Kidney (tissue), 14 donors: ENCODE data around the gene GRHL1. TPM values are rescaled to one million over a fixed set of nuclear protein-coding genes. Genes with fewer than 3 reads are reported as not detected.
"Not testable (repeated sequence)": the region's sequence is repeated elsewhere in the genome, so short reads cannot be mapped to it uniquely, and the experiment has no call there.

Source experiments
- DNase-seq, 5 donors: peaks; one replicate each; pipeline ENCODE4 v3.0.0-alpha.2; 2013 to 2020
- FAIRE-seq: peaks from 2 replicates; lab custom pipeline; 2012; peaks lifted over from hg19 to GRCh38; lab: Jason Lieb, UNC
- H3K27ac ChIP-seq, 2 donors: one replicate each; pipeline ENCODE4 v1.7.0; 2013; ENCODE audit warnings: low read depth in 2 of 2, low read length in 2 of 2, inconsistent platforms in 1 of 2
- H3K27me3 ChIP-seq: one replicate; pipeline ENCODE4 v1.7.1; 2013; ENCODE audit warnings: low read length, inconsistent platforms; ENCODE audit not compliant: control insufficient read depth, insufficient read depth
- H3K36me3 ChIP-seq, 3 donors: one replicate each; pipeline versions ENCODE4 v1.7.0 to v1.7.1; 2013; ENCODE audit warnings: low read length in 3 of 3, control low read depth in 1 of 3, inconsistent platforms in 1 of 3; ENCODE audit not compliant: insufficient read depth in 3 of 3, control insufficient read depth in 2 of 3
- H3K4me1 ChIP-seq, 3 donors: one replicate each; pipeline versions ENCODE4 v1.7.0 to v1.7.1; 2013; ENCODE audit warnings: low read length in 3 of 3, inconsistent platforms in 1 of 3, low read depth in 1 of 3; ENCODE audit not compliant: control insufficient read depth in 2 of 3, insufficient read depth in 2 of 3
- H3K4me3 ChIP-seq, 3 donors: one replicate each; pipeline versions ENCODE4 v1.7.0 to v1.8.1; 2013; ENCODE audit warnings: low read length in 3 of 3, control low read depth in 1 of 3, inconsistent platforms in 1 of 3
- H3K9ac ChIP-seq, 3 donors: one replicate each; pipeline versions ENCODE4 v1.7.0 to v1.7.1; 2013; ENCODE audit warnings: low read length in 3 of 3, control low read depth in 1 of 3, inconsistent platforms in 1 of 3
- H3K9me3 ChIP-seq, 3 donors: one replicate each; pipeline versions ENCODE4 v1.7.0 to v1.7.1; 2013; ENCODE audit warnings: low read length in 3 of 3, control low read depth in 1 of 3, inconsistent platforms in 1 of 3; ENCODE audit not compliant: control insufficient read depth in 2 of 3, insufficient read depth in 1 of 3
- CTCF ChIP-seq: IDR thresholded peaks from 3 replicates; pipeline ENCODE4 v1.5.1; 2012; ENCODE audit warnings: mild to moderate bottlenecking, moderate library complexity, borderline replicate concordance; ENCODE audit not compliant: insufficient read depth; ENCODE audit errors: extremely low read depth
- intact Hi-C: fragments of 100-400 bp; cut with DNase I; formaldehyde crosslinking; loops from one replicate; pipeline ENCODE4 v1.11.1; 2022
- polyA plus RNA-seq: library from polyadenylated mRNA; stranded (reverse); fragments of 350-450 nt; fragmentation: Illumina TruSeq; extraction: RNeasy Lipid Tissue Mini Kit (QIAGEN cat#74804); gene quantifications from one replicate; pipeline ENCODE4 v1.2.3, GENCODE V29; 2014; ENCODE audit warnings: low read depth, low replicate concordance; ENCODE audit not compliant: insufficient read depth
- total RNA-seq: library from RNA; stranded (reverse); fragmentation: NEBNext Ultra II Directional; extraction: Animal tissue kit (Norgen Biotek cat#: 25700); gene quantifications from one replicate; pipeline ENCODE4 v1.2.1, GENCODE V29; 2021
- donor health status: control.
- donor health status: control.
- donor health status: control.
- donor health status: control.
- donor health status: control.
- donor health status: DM: yes; HTN: yes; CAD: no.
- donor health status: Normal renal cell carcinoma (clear cell type).

Gene GRHL1
- total and polyA plus RNA-seq, 2 donors from 2014 or later = 2.3 to 6.0 TPM

- no peak for FAIRE-seq
- TF ChIP-seq CTCF = no peak
- peaks cover 0 to 31% (median 5%) of the 10 kb centered on the region in 3 donors for H3K36me3 ChIP-seq
Measured at GRCh38 chr2:9914384-9915065, 37.0 kb upstream of the GRHL1 start.

GRCh38 chr2:9918275-9918674 lies 33.2 kb upstream of the GRHL1 start:
- Histone ChIP-seq H3K27ac (no peak overlapping the region), H3K4me1 (no peaks in the 10 kb centered on the region), H3K9ac (no peak overlapping the region), H3K36me3 (peaks cover 0 to 38% (median 9%) of the 10 kb centered on the region in 3 donors), H3K27me3 (no peaks in the 10 kb centered on the region), H3K9me3 (no peaks in the 10 kb centered on the region), H3K4me3 (no peak overlapping the region)
- DNase-seq (no peak), FAIRE-seq (no peak)
- intact Hi-C loops = no loop called here
- no peak for TF ChIP-seq CTCF

More at GRCh38 chr2:9914384-9915065, 37.0 kb upstream of the GRHL1 start:
- intact Hi-C loops = no loop called here
- no peaks in the 10 kb centered on the region for H3K4me1 ChIP-seq
- H3K4me3 ChIP-seq = no peak overlapping the region
- no peak overlapping the region for H3K27ac ChIP-seq
- DNase-seq = no peak
- H3K9ac ChIP-seq = no peak overlapping the region
- H3K27me3 ChIP-seq = no peaks in the 10 kb centered on the region
- no peaks in the 10 kb centered on the region for H3K9me3 ChIP-seq

GRCh38 chr2:9919512-9919911 lies 32.0 kb upstream of the GRHL1 start:
- no peak for TF ChIP-seq CTCF
- no peaks in the 10 kb centered on the region for H3K27me3 ChIP-seq
- no peaks in the 10 kb centered on the region for H3K9me3 ChIP-seq
- intact Hi-C loops = no loop called here
- H3K27ac ChIP-seq = no peak overlapping the region
- FAIRE-seq = no peak
- no peak for DNase-seq
- no peaks in the 10 kb centered on the region for H3K4me1 ChIP-seq
- H3K4me3 ChIP-seq = no peak overlapping the region
- H3K9ac ChIP-seq = no peak overlapping the region
- peaks cover 0 to 28% (median 10%) of the 10 kb centered on the region in 3 donors for H3K36me3 ChIP-seq

- H3K9me3 ChIP-seq, H3K9ac ChIP-seq, H3K27me3 ChIP-seq, FAIRE-seq, intact Hi-C loops, H3K36me3 ChIP-seq, H3K4me1 ChIP-seq, H3K27ac ChIP-seq, H3K4me3 ChIP-seq, DNase-seq: not testable (repeated sequence)
Measured at GRCh38 chr2:9927020-9927419, 24.5 kb upstream of the GRHL1 start.
